ENCODE results near the gene NCK2.

Gene NCK2

GRCh38 chr2:105782646-105783045, 37.9 kb downstream of the NCK2 start:
- no peak for TF ChIP-seq CTCF (IDR thresholded peaks at IDR 0.05)
- Histone ChIP-seq H3K4me1 (peaks cover 0 to 39% (median 17%) of the 10 kb centered on the region in 4 donors), H3K4me3 (no peak overlapping the region), H3K27ac (no peak overlapping the region), H3K9me3 (no peaks in the 10 kb centered on the region), H3K27me3 (no peaks in the 10 kb centered on the region), H3K36me3 (no peaks in the 10 kb centered on the region)
- no peak for DNase-seq
- intact Hi-C loops (cut with DNase I; ENCODE audit: low total_unique reads), result no loop called here

DNA sequence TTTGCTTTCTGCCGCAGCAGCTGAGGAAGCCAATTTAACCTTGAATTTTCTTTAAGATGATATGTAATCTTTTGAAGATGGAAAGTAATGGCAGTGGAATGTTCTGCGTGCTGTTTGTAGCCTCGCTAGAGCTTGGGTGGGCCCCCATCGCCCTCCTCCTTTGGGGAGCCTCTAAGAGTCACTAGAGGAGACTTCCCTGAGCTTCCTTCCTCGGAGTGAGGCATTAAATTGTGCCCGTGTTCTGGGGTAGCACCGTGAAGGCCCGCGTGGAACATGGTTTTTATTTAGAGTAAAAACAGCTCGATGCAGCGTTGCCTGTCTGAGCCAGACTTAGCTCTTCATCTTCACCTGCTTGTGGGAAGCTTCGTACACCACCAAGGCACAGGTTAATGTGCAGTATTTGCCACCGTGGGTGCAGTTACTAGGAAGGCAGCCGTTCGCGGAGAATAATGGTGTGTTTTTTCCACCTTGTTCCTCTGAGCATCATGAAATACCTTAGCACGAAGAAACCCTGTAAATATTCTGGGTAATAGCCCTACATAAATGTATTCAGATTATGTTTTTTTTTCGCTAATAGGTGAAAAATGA, 38.5 kb downstream of the NCK2 start:
- Histone ChIP-seq H3K36me3 (no peaks in the 10 kb centered on the region), H3K9me3 (no peaks in the 10 kb centered on the region), H3K27me3 (no peaks in the 10 kb centered on the region), H3K4me3 (no peak overlapping the region), H3K27ac (no peak overlapping the region), H3K4me1 (peaks cover 0 to 39% (median 16%) of the 10 kb centered on the region in 4 donors)
- TF ChIP-seq CTCF (IDR thresholded peaks at IDR 0.05), result no peak
- DNase-seq, result no peak
- intact Hi-C loops (cut with DNase I; ENCODE audit: low total_unique reads), result no loop called here

GRCh38 chr2:105783972-105784371, 39.3 kb downstream of the NCK2 start:
- H3K4me1 ChIP-seq, result peaks cover 0 to 46% (median 20%) of the 10 kb centered on the region in 4 donors
- no peaks in the 10 kb centered on the region for H3K27me3 ChIP-seq
- DNase-seq, result no peak
- H3K4me3 ChIP-seq, result no peak overlapping the region
- H3K9me3 ChIP-seq, result no peaks in the 10 kb centered on the region
- H3K36me3 ChIP-seq, result no peaks in the 10 kb centered on the region
- TF ChIP-seq CTCF (IDR thresholded peaks at IDR 0.05), result no peak
- intact Hi-C loops (cut with DNase I; ENCODE audit: low total_unique reads), result no loop called here
- no peak overlapping the region for H3K27ac ChIP-seq

DNA sequence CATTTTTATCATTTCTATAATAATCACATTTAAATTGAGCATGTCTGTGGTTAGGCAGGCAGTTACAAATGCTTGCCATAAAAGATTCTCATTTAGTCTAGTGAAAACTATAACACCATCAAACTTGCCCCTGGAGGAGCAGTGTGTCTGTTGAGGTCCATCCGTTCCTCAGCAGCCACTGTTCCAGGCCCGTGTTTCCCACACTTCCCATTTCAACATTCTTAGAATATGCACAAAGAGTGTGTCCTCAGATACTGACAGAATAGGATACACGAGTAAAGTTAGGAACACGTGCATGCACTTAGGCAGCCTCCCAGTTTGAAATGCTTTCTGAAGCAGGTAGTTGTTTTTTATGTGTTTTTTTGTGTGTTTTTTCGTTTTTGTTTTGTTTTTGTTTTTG, 39.9 kb downstream of the NCK2 start:
- peaks cover 0 to 49% (median 23%) of the 10 kb centered on the region in 4 donors for H3K4me1 ChIP-seq
- H3K36me3 ChIP-seq, result no peaks in the 10 kb centered on the region
- H3K9me3 ChIP-seq, result no peaks in the 10 kb centered on the region
- no peak overlapping the region for H3K27ac ChIP-seq
- H3K4me3 ChIP-seq, result no peak overlapping the region
- no peak for DNase-seq
- TF ChIP-seq CTCF (IDR thresholded peaks at IDR 0.05), result no peak
- H3K27me3 ChIP-seq, result no peaks in the 10 kb centered on the region
- intact Hi-C loops (cut with DNase I; ENCODE audit: low total_unique reads), result no loop called here

GRCh38 chr2:105785095-105785847, 40.6 kb downstream of the NCK2 start:
- DNase-seq, result no peak
- Histone ChIP-seq H3K27ac (no peak overlapping the region), H3K27me3 (no peaks in the 10 kb centered on the region), H3K9me3 (no peaks in the 10 kb centered on the region), H3K4me1 (peaks cover 0 to 56% (median 28%) of the 10 kb centered on the region in 4 donors), H3K36me3 (no peaks in the 10 kb centered on the region), H3K4me3 (no peak overlapping the region)
- intact Hi-C loops (cut with DNase I; ENCODE audit: low total_unique reads), result loop anchor here (5.0 kb wide), 1 partner anchor 38 kb away; no protein-coding TSS in a partner anchor
- TF ChIP-seq CTCF (IDR thresholded peaks at IDR 0.05), result no peak

Measured in tibial artery (tissue), 4 donors.